H1 (cell line): ENCODE data around the gene SSTR5. TPM values are rescaled to one million over a fixed set of nuclear protein-coding genes. Genes with fewer than 3 reads are reported as not detected.

Source experiments
- CTCF ChIA-PET: fragments of 300-600 bp; sonication (Branson Sonifier 250); formaldehyde crosslinking; loops from one replicate; lab custom pipeline; 2021; ENCODE audit not compliant: partially characterized antibody; lab: Charles Lee
- POLR2A ChIA-PET: fragments of 300-600 bp; sonication (Branson Sonifier 250); formaldehyde crosslinking; loops from one replicate; lab custom pipeline; 2021; ENCODE audit warnings: inconsistent platforms; ENCODE audit not compliant: partially characterized antibody; lab: Charles Lee
- DNase-seq, 2 experiments: peaks; one replicate each; pipeline versions ENCODE4 v3.0.0 to v3.0.0-alpha.2; 2010 to 2022; ENCODE audit warnings: low spot score in 2 of 2, low read depth in 1 of 2, mixed read lengths in 1 of 2
- FAIRE-seq: peaks from 2 replicates; lab custom pipeline; 2011; peaks lifted over from hg19 to GRCh38; lab: Jason Lieb, UNC
- H2AFZ ChIP-seq: 2 replicates; pipeline ENCODE4 v1.8.1; 2012; ENCODE audit warnings: low read length, inconsistent platforms
- H2AK5ac ChIP-seq: 2 replicates; pipeline ENCODE4 v1.6.1; 2013; ENCODE audit warnings: low read depth, low read length
- H2BK120ac ChIP-seq: replicated peaks from 2 replicates; pipeline ENCODE3; 2013; ENCODE audit warnings: low read depth, low read length, inconsistent platforms
- H2BK12ac ChIP-seq: 2 replicates; pipeline ENCODE4 v1.6.1; 2013; ENCODE audit warnings: low read depth, low read length
- H2BK15ac ChIP-seq: 2 replicates; pipeline ENCODE4 v1.6.1; 2013; ENCODE audit warnings: low read length
- H2BK20ac ChIP-seq: 2 replicates; pipeline ENCODE4 v1.6.1; 2013; ENCODE audit warnings: low read length
- H2BK5ac ChIP-seq: 2 replicates; pipeline ENCODE4 v1.6.1; 2013; ENCODE audit warnings: low read depth, low read length
- H3K14ac ChIP-seq: 2 replicates; pipeline ENCODE4 v1.6.1; 2013; ENCODE audit warnings: inconsistent platforms; ENCODE audit not compliant: insufficient read length
- H3K18ac ChIP-seq: 2 replicates; pipeline ENCODE4 v1.6.1; 2013; ENCODE audit warnings: low read length; ENCODE audit errors: extremely low read depth
- H3K23ac ChIP-seq: 2 replicates; pipeline ENCODE4 v1.6.1; 2013; ENCODE audit warnings: inconsistent platforms; ENCODE audit not compliant: insufficient read length
- H3K23me2 ChIP-seq: 2 replicates; pipeline ENCODE4 v1.6.1; 2013; ENCODE audit warnings: low read depth, low read length
- H3K27ac ChIP-seq: 2 replicates; pipeline ENCODE4 v1.6.1; 2011; ENCODE audit warnings: low read depth, low read length, inconsistent platforms
- H3K27me3 ChIP-seq, 4 experiments: replicated peaks in 1 of 4; 1 replicate in 1 of 4; 2 replicates in 3 of 4; pipeline versions ENCODE4 v1.6.1 to v1.8.1; 2011 to 2013; ENCODE audit warnings: low read length in 3 of 4, mild to moderate bottlenecking in 3 of 4, inconsistent platforms in 2 of 4, mixed read lengths in 2 of 4, moderate library complexity in 1 of 4; ENCODE audit not compliant: control insufficient read depth in 3 of 4, insufficient read depth in 3 of 4; ENCODE audit errors: extremely low read depth in 1 of 4
- H3K36me3 ChIP-seq, 4 experiments: 2 replicates each; pipeline versions ENCODE4 v1.6.1 to v1.8.1; 2011 to 2013; ENCODE audit warnings: mild to moderate bottlenecking in 4 of 4, low read length in 3 of 4, moderate library complexity in 2 of 4, control low read depth in 1 of 4, inconsistent platforms in 1 of 4; ENCODE audit not compliant: insufficient read depth in 4 of 4, control insufficient read depth in 2 of 4
- H3K4ac ChIP-seq: replicated peaks from 2 replicates; pipeline ENCODE3; 2013; ENCODE audit warnings: low read length, low read depth, mixed read lengths, inconsistent platforms; ENCODE audit not compliant: insufficient read length
- H3K4me1 ChIP-seq, 4 experiments: replicated peaks in 1 of 4; 1 replicate in 1 of 4; 2 replicates in 3 of 4; pipeline versions ENCODE4 v1.6.1 to v1.8.1; 2011 to 2013; ENCODE audit warnings: low read length in 3 of 4, inconsistent platforms in 2 of 4, mixed read lengths in 1 of 4; ENCODE audit not compliant: insufficient read depth in 4 of 4, control insufficient read depth in 3 of 4
- H3K4me2 ChIP-seq, 2 experiments: 2 replicates each; pipeline versions ENCODE4 v1.6.1 to v1.8.1; 2011 to 2013; ENCODE audit warnings: low read depth in 2 of 2, low read length in 2 of 2, control low read depth in 1 of 2, inconsistent platforms in 1 of 2, mild to moderate bottlenecking in 1 of 2; ENCODE audit not compliant: insufficient read depth in 1 of 2
- H3K4me3 ChIP-seq, 4 experiments: fragments of 200-600, 300-600 bp in 1 of 4; sonication (generic), shearing (Covaris generic), sonication (Bioruptor Twin) in 1 of 4; 2 replicates each; pipeline versions ENCODE4 v1.5.1 to v1.8.1; 2011 to 2016; ENCODE audit warnings: low read length in 4 of 4, low read depth in 3 of 4, control low read depth in 2 of 4, inconsistent platforms in 2 of 4, mild to moderate bottlenecking in 2 of 4, mixed read lengths in 1 of 4, moderate library complexity in 1 of 4; ENCODE audit not compliant: insufficient read depth in 2 of 4; ENCODE audit errors: extremely low read depth in 1 of 4
- H3K56ac ChIP-seq: replicated peaks from 2 replicates; pipeline ENCODE3; 2013; ENCODE audit warnings: low read depth, mild to moderate bottlenecking, mixed read lengths, low read length, inconsistent platforms; ENCODE audit not compliant: insufficient read length
- H3K79me1 ChIP-seq: 2 replicates; pipeline ENCODE4 v1.6.1; 2013; ENCODE audit warnings: low read depth, low read length, control low read depth
- H3K79me2 ChIP-seq, 2 experiments: 2 replicates each; pipeline versions ENCODE4 v1.6.1 to v1.8.1; 2012 to 2013; ENCODE audit warnings: low read length in 2 of 2, mild to moderate bottlenecking in 2 of 2, inconsistent platforms in 1 of 2; ENCODE audit not compliant: insufficient read depth in 2 of 2, control insufficient read depth in 1 of 2
- H3K9ac ChIP-seq, 4 experiments: replicated peaks in 1 of 4; 1 replicate in 1 of 4; 2 replicates in 3 of 4; pipeline versions ENCODE4 v1.6.1 to v1.8.1; 2011 to 2013; ENCODE audit warnings: low read depth in 3 of 4, low read length in 3 of 4, control low read depth in 2 of 4, mild to moderate bottlenecking in 2 of 4, moderate library complexity in 2 of 4, inconsistent platforms in 1 of 4; ENCODE audit errors: extremely low read depth in 1 of 4
- H3K9me3 ChIP-seq, 2 experiments: 2 replicates each; pipeline versions ENCODE4 v1.6.1 to v1.8.1; 2012 to 2013; ENCODE audit warnings: mild to moderate bottlenecking in 2 of 2, moderate library complexity in 2 of 2, control low read depth in 1 of 2, inconsistent platforms in 1 of 2, low read depth in 1 of 2, low read length in 1 of 2, mixed read lengths in 1 of 2; ENCODE audit not compliant: insufficient read depth in 2 of 2
- H4K20me1 ChIP-seq, 2 experiments: replicated peaks in 1 of 2; 2 replicates each; pipeline versions ENCODE3 to v1.8.1; 2011 to 2013; ENCODE audit warnings: inconsistent platforms in 2 of 2, low read length in 2 of 2, mild to moderate bottlenecking in 1 of 2; ENCODE audit not compliant: insufficient read depth in 2 of 2, control insufficient read depth in 1 of 2
- H4K5ac ChIP-seq: 2 replicates; pipeline ENCODE4 v1.6.1; 2013; ENCODE audit warnings: low read length, low read depth, mixed read lengths, inconsistent platforms; ENCODE audit not compliant: insufficient read length
- H4K8ac ChIP-seq: 2 replicates; pipeline ENCODE4 v1.8.0; 2013; ENCODE audit warnings: mild to moderate bottlenecking, moderate library complexity, low read length, inconsistent platforms; ENCODE audit not compliant: insufficient read depth; ENCODE audit errors: extremely low read depth
- H4K91ac ChIP-seq: replicated peaks from 2 replicates; pipeline ENCODE3; 2013; ENCODE audit warnings: low read length, mixed read lengths, inconsistent platforms; ENCODE audit not compliant: insufficient read length
- WGBS, 2 experiments: shearing (Covaris generic) in 1 of 2; methylation state at CpG; one replicate each; pipeline versions ENCODE4 v1.1.6 to v1.1.7; 2013 to 2015; ENCODE audit warnings: low lambda C conversion rate in 2 of 2, mixed read lengths in 2 of 2, inconsistent platforms in 1 of 2, low coverage in 1 of 2, missing lambda C conversion rate in 1 of 2; ENCODE audit not compliant: insufficient replicate concordance in 2 of 2, insufficient coverage in 1 of 2, insufficient read length in 1 of 2; ENCODE audit errors: extremely low coverage in 1 of 2, missing lambda C conversion rate in 1 of 2; 5-methylcytosine and 5-hydroxymethylcytosine counted together
- polyA plus RNA-seq, 7 experiments: library from polyadenylated mRNA; depleted of rRNA in 3 of 7; stranded (reverse) in 5 of 7; unstranded in 2 of 7; fragments of >200 nt in 5 of 7; fragments of 200-250 nt in 2 of 7; gene quantifications; 1 replicate in 5 of 7; 2 replicates in 1 of 7; 4 replicates in 1 of 7; pipeline versions ENCODE4 v1.2.1 to v1.2.3, GENCODE V29; 2011 to 2013; ENCODE audit warnings: missing spikeins in 2 of 7, mixed read lengths in 2 of 7
- total RNA-seq: library from RNA; stranded (reverse); fragmentation: NEBNext Ultra II Directional; extraction: Animal tissue kit (Norgen Biotek cat#: 25700); gene quantifications from 2 replicates; pipeline ENCODE4 v1.2.1, GENCODE V29; 2021

The SSTR5 gene
- total and polyA plus RNA-seq, 2 of the 8 experiments (the other 6 are each of a cell fraction or from before 2014, with no cell fraction given) = 0.56 to 0.60 TPM

DNA sequence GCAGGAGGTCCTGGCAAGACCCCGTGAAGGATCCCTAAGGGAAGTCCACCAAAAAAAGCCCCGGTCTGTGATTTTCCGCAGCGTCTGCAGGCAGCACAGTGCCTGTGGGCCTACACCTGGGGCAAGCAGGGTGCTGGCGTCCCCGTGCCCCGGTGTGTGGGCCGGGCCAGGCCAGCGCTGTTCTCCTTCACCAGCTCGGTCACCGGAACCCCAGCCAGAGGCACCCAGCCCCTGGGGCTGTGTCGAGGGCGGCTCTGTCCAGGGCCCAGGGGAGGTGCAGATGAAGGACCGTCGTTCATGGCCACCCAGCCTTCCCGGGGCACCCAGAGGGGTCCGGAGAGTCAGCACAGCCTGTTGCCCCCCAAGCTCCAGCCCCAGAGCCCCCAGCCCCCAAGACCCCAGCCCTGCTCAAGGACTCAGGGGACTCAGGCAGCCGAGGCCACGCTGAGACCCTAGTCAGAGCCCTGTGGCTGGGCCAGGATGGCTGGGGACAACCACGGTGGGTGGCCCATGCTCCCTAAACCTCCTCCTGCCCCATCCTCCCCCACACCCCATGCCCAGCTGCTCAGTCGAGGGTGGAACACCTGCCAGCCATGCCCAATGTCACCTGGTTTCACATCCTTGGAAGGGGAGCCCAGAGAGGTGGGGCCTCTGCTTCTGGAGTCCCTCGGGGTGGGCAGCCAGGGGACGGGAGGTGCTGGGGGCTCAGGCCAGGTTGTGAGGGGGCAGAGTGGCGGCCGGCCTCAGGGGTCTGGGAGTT is 29.2 kb downstream of the SSTR5 start:
- WGBS, 2 experiments = 83% methylated on average over 16 of the region's 25 CpGs; no CpG with 5 or more reads in 1 of the 2 experiments
- Histone ChIP-seq H3K4me2 (no peak overlapping the region), H3K9me3 (no peaks in the 10 kb centered on the region), H3K4me1 (peaks cover 0 to 9% (median 2%) of the 10 kb centered on the region in 4 experiments; a peak in 4 of 7 replicates), H3K4ac (no peak overlapping the region), H2BK20ac (no peak overlapping the region), H3K23me2 (peaks cover 4% of the 10 kb centered on the region; the same call in 1 of the 2 replicates), H3K14ac (no peak overlapping the region), H2BK120ac (no peak overlapping the region), H4K91ac (no peak overlapping the region), H2BK5ac (no peak overlapping the region), H2BK15ac (no peak overlapping the region), H4K20me1 (peaks cover 0 to 1% of the 10 kb centered on the region in 2 experiments), H2BK12ac (no peak overlapping the region), H3K23ac (no peak overlapping the region), H3K79me2 (no peaks in the 10 kb centered on the region), H4K8ac (no peak overlapping the region; the same call in 1 of the 2 replicates), H2AK5ac (no peak overlapping the region; the same call in 1 of the 2 replicates), H3K9ac (no peak overlapping the region), H3K79me1 (no peaks in the 10 kb centered on the region), H2AFZ (no peak overlapping the region), H3K27me3 (peaks cover 0 to 5% (median 2%) of the 10 kb centered on the region in 4 experiments; a peak in 2 of 7 replicates), H4K5ac (no peak overlapping the region), H3K18ac (no peak overlapping the region), H3K36me3 (no peaks in the 10 kb centered on the region), H3K56ac (no peak overlapping the region), H3K27ac (no peak overlapping the region), H3K4me3 (no peak overlapping the region)
- DNase-seq = no peak
- no peak for FAIRE-seq
- ChIA-PET CTCF (interaction anchor here (0.9 to 1.4 kb wide), 4 partner anchors 29 to 95 kb away, joined by 3 to 4 read pairs (median 4); partner anchors contain the start of gene SSTR5), POLR2A (no interaction called here)
